ENCODE results near the gene PTCH1. TPM values are rescaled to one million over a fixed set of nuclear protein-coding genes. Genes with fewer than 3 reads are reported as not detected.
A peak's percentile ranks its signal among the peaks of the same experiment; 100 is the strongest.

PTCH1 gene
- 11.7 TPM for polyA plus RNA-seq (2013, experiment 1 of 2)
- polyA plus RNA-seq (2013, experiment 2 of 2), result 11.3 TPM

DNA sequence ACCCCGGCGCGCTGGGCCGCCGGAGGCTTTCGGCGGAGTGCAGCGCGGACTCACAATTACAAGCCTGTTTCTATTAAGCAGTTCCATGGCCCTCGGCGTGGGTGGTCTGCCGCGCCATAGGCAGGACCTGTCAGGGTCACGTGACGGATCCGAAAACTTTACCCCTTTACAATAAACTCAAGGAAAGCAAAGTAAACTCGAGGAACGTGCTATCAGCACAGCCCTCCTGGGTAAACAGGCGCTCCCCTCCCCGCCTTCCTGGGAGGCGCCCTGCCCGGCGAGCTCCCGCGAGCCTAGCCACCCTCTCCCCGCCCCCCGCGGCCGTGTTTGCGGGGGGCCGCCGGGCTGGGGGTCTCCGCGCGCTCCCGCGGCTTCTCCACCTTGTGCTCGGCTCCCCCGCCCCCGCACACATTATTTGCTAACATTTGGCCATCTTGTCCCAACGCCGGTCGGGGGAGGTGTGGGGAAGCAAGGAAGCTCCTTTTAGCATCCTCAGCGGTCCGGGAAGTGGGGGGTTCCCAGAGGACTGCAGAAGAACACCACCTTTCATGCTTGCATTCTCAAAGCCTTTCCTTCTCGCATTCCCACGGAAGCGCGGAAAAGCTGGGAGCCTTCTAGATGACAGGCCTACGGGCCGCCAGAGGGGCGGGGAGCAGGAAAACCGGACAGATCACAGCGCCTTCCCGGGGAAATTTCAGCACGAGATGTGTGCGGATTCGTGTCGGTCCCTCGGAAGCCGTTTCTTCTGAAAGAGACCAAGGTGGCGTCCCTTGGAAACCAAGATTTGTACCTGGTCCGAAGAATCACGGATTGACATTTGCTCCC is at the start of gene PTCH1:
Gene PTCH1 (minus strand): TSS at position 238 of the 825 bp plus-strand sequence.
- no peak within 1 kb of the TSS for H3K27ac ChIP-seq (ENCODE audit: low read depth, low read length)
- peak within 1 kb of the TSS; percentile 96 for H3K4me2 ChIP-seq (ENCODE audit: low read length)
- no peak within 1 kb of the TSS for H4K8ac ChIP-seq (ENCODE audit: low read depth, low read length)
- H2BK15ac ChIP-seq (replicated peaks; ENCODE audit: low read depth), result no peak within 1 kb of the TSS
- H3K23ac ChIP-seq (ENCODE audit: low read length), result peak within 1 kb of the TSS; percentile 75
- no peaks in the 10 kb centered on the region for H3K79me2 ChIP-seq (ENCODE audit: control insufficient read depth, insufficient read depth, low read length)
- peak within 1 kb of the TSS; percentile 58 for H3K9ac ChIP-seq (ENCODE audit: low read length)
- WGBS (ENCODE audit: extremely low coverage, insufficient coverage, low lambda C conversion rate), result no CpG with 5 or more reads among the region's 64 CpGs
- no peaks in the 10 kb centered on the region for H3K36me3 ChIP-seq (ENCODE audit: control insufficient read depth, insufficient read depth, low read length)
- H3K56ac ChIP-seq (ENCODE audit: low read length), result peak within 1 kb of the TSS; percentile 74
- H3K18ac ChIP-seq (ENCODE audit: low read length), result peak within 1 kb of the TSS; percentile 45
- no peak within 1 kb of the TSS for H2AK5ac ChIP-seq (ENCODE audit: low read length)
- no peak within 1 kb of the TSS for H4K5ac ChIP-seq (ENCODE audit: low read length)
- peak within 1 kb of the TSS; percentile 38 for H3K4me3 ChIP-seq (ENCODE audit: low read length)
- no peaks in the 10 kb centered on the region for H3K79me1 ChIP-seq (ENCODE audit: low read length)
- H3K4ac ChIP-seq (ENCODE audit: low read depth, low read length), result peak within 1 kb of the TSS; percentile 61
- no peak within 1 kb of the TSS for H2BK120ac ChIP-seq (ENCODE audit: low read depth, low read length)
- H3K4me1 ChIP-seq (ENCODE audit: control insufficient read depth, low read depth, low read length), result peaks cover 16% of the 10 kb centered on the region
- H3K27me3 ChIP-seq (ENCODE audit: insufficient read depth, low read length, poor library complexity), result peaks cover 28% of the 10 kb centered on the region
- peak; percentile 69 for DNase-seq
- no peak within 1 kb of the TSS for H2BK5ac ChIP-seq (ENCODE audit: low read length)

DNA sequence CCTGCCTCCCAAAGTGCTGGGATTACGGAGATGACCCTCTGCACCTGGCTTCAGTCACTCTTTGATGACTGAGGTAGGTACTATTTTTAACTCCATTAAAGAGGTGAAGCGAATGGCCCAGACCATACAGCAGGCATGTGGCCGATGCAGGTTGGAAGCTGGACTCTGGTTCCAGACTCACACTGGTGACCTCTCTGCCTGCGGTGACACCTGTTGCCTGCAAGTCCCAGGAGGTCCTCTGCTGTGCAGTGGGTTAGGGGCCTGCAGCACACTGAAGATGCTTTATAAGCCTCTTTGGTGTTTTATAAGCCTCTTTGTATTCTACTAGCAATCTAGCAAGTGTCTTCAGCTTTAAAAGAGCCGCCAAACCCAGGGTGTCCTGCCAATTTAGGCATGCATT is 49.2 kb upstream of the PTCH1 start:
- H3K9ac ChIP-seq (ENCODE audit: low read length), result no peak overlapping the region

DNA sequence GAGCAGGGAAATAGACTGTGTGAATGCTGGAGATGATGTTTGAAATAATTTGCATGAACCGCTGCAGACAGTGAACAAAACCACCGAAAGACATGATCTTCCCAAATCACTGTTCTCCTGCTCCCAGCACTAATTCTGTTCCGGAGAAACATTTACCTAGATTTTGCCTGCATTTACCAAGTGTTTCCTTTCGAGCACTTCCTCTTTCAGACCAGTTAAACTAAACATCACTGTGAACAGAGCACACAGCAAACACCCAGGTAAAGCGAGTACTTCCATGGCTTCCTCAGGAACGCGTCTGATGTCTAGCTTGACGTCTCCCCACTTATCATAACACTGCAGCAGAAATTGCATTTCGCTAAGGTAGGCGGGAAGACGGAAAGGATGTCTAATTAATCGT is 45.1 kb upstream of the PTCH1 start:
- no peak overlapping the region for H2AK5ac ChIP-seq (ENCODE audit: low read length)
- no peak overlapping the region for H3K4me2 ChIP-seq (ENCODE audit: low read length)
- no peak overlapping the region for H3K9ac ChIP-seq (ENCODE audit: low read length)
- H3K4me3 ChIP-seq (ENCODE audit: low read length), result no peak overlapping the region
- H3K18ac ChIP-seq (ENCODE audit: low read length), result no peak overlapping the region
- DNase-seq, result no peak
- H3K79me2 ChIP-seq (ENCODE audit: control insufficient read depth, insufficient read depth, low read length), result no peaks in the 10 kb centered on the region
- H3K27me3 ChIP-seq (ENCODE audit: insufficient read depth, low read length, poor library complexity), result no peaks in the 10 kb centered on the region
- no peaks in the 10 kb centered on the region for H3K36me3 ChIP-seq (ENCODE audit: control insufficient read depth, insufficient read depth, low read length)
- no peak overlapping the region for H2BK120ac ChIP-seq (ENCODE audit: low read depth, low read length)
- WGBS (ENCODE audit: extremely low coverage, insufficient coverage, low lambda C conversion rate), result no CpG with 5 or more reads among the region's 12 CpGs
- no peak overlapping the region for H2BK5ac ChIP-seq (ENCODE audit: low read length)
- H3K79me1 ChIP-seq (ENCODE audit: low read length), result no peaks in the 10 kb centered on the region
- H4K5ac ChIP-seq (ENCODE audit: low read length), result no peak overlapping the region
- H2BK15ac ChIP-seq (replicated peaks; ENCODE audit: low read depth), result no peak overlapping the region
- no peaks in the 10 kb centered on the region for H3K4me1 ChIP-seq (ENCODE audit: control insufficient read depth, low read depth, low read length)
- no peak overlapping the region for H3K4ac ChIP-seq (ENCODE audit: low read depth, low read length)
- H3K56ac ChIP-seq (ENCODE audit: low read length), result no peak overlapping the region
- H3K27ac ChIP-seq (ENCODE audit: low read depth, low read length), result no peak overlapping the region
- no peak overlapping the region for H4K8ac ChIP-seq (ENCODE audit: low read depth, low read length)
- no peak overlapping the region for H3K23ac ChIP-seq (ENCODE audit: low read length)

More for the DNA sequence above, 49.2 kb upstream of the PTCH1 start:
- no peak overlapping the region for H3K4ac ChIP-seq (ENCODE audit: low read depth, low read length)
- H2AK5ac ChIP-seq (ENCODE audit: low read length), result no peak overlapping the region
- WGBS (ENCODE audit: extremely low coverage, insufficient coverage, low lambda C conversion rate), result no CpG with 5 or more reads among the region's 5 CpGs
- no peak overlapping the region for H3K27ac ChIP-seq (ENCODE audit: low read depth, low read length)
- H3K4me3 ChIP-seq (ENCODE audit: low read length), result no peak overlapping the region
- H3K79me2 ChIP-seq (ENCODE audit: control insufficient read depth, insufficient read depth, low read length), result no peaks in the 10 kb centered on the region
- H2BK120ac ChIP-seq (ENCODE audit: low read depth, low read length), result no peak overlapping the region
- no peak overlapping the region for H4K5ac ChIP-seq (ENCODE audit: low read length)
- DNase-seq, result no peak
- H4K8ac ChIP-seq (ENCODE audit: low read depth, low read length), result no peak overlapping the region
- no peak overlapping the region for H3K18ac ChIP-seq (ENCODE audit: low read length)
- H3K23ac ChIP-seq (ENCODE audit: low read length), result no peak overlapping the region
- peaks cover 5% of the 10 kb centered on the region for H3K4me1 ChIP-seq (ENCODE audit: control insufficient read depth, low read depth, low read length)
- H3K27me3 ChIP-seq (ENCODE audit: insufficient read depth, low read length, poor library complexity), result no peaks in the 10 kb centered on the region
- no peaks in the 10 kb centered on the region for H3K36me3 ChIP-seq (ENCODE audit: control insufficient read depth, insufficient read depth, low read length)
- H2BK15ac ChIP-seq (replicated peaks; ENCODE audit: low read depth), result no peak overlapping the region
- no peak overlapping the region for H3K4me2 ChIP-seq (ENCODE audit: low read length)
- H3K79me1 ChIP-seq (ENCODE audit: low read length), result no peaks in the 10 kb centered on the region
- no peak overlapping the region for H2BK5ac ChIP-seq (ENCODE audit: low read length)
- no peak overlapping the region for H3K56ac ChIP-seq (ENCODE audit: low read length)

DNA sequence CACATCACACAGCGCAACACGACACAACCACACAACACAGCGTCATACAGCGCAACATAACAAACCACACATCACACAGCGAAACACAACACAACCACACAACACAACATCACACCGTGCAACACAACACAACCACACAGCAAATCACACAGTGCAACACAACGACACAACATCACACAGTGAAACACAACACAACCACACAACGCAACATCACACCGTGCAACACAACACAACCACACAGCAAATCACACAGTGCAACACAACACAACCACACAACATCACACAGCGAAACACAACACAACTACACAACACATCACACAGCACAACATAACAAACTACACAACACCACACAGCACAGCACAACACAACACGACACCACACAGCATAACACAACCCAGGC is 40.4 kb upstream of the PTCH1 start:
- Histone ChIP-seq H3K9ac (ENCODE audit: low read length) (no peak overlapping the region), H3K4me3 (ENCODE audit: low read length) (no peak overlapping the region), H3K27ac (ENCODE audit: low read depth, low read length) (no peak overlapping the region), H2AK5ac (ENCODE audit: low read length) (no peak overlapping the region), H3K4me1 (ENCODE audit: control insufficient read depth, low read depth, low read length) (peaks cover 2% of the 10 kb centered on the region), H3K4me2 (ENCODE audit: low read length) (no peak overlapping the region), H3K18ac (ENCODE audit: low read length) (no peak overlapping the region), H3K56ac (ENCODE audit: low read length) (no peak overlapping the region), H3K4ac (ENCODE audit: low read depth, low read length) (no peak overlapping the region), H4K8ac (ENCODE audit: low read depth, low read length) (no peak overlapping the region), H3K79me1 (ENCODE audit: low read length) (no peaks in the 10 kb centered on the region), H3K79me2 (ENCODE audit: control insufficient read depth, insufficient read depth, low read length) (no peaks in the 10 kb centered on the region), H3K36me3 (ENCODE audit: control insufficient read depth, insufficient read depth, low read length) (no peaks in the 10 kb centered on the region), H2BK5ac (ENCODE audit: low read length) (no peak overlapping the region), H2BK120ac (ENCODE audit: low read depth, low read length) (no peak overlapping the region), H4K5ac (ENCODE audit: low read length) (no peak overlapping the region), H2BK15ac (replicated peaks; ENCODE audit: low read depth) (no peak overlapping the region), H3K23ac (ENCODE audit: low read length) (no peak overlapping the region), H3K27me3 (ENCODE audit: insufficient read depth, low read length, poor library complexity) (peaks cover 3% of the 10 kb centered on the region)
- DNase-seq, result no peak
- WGBS (ENCODE audit: extremely low coverage, insufficient coverage, low lambda C conversion rate), result 100% methylated on average over 5 of the region's 11 CpGs

DNA sequence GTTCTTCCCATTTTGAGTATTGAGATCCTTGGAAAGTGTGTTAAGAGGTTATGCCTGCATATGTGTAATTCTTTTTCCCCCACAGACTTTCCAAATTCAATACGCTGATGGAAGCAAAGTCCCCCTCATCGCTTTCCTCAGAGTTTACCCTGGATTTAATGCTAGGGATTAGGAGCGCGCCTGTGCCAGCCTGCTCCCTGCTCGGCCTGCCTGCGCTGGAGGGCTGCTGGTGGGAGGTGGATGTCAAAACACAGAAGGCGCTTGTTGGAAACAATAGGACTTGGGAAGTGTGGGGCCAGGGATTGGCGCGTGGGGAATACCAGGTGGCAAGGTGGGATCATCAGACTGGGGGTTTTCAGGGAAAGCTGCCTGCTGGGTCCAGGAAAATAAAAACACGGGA is 39.8 kb upstream of the PTCH1 start:
- no peak overlapping the region for H4K8ac ChIP-seq (ENCODE audit: low read depth, low read length)
- H4K5ac ChIP-seq (ENCODE audit: low read length), result no peak overlapping the region
- H3K79me1 ChIP-seq (ENCODE audit: low read length), result no peaks in the 10 kb centered on the region
- no peak overlapping the region for H3K23ac ChIP-seq (ENCODE audit: low read length)
- no peak overlapping the region for H2BK120ac ChIP-seq (ENCODE audit: low read depth, low read length)
- H3K18ac ChIP-seq (ENCODE audit: low read length), result no peak overlapping the region
- no peaks in the 10 kb centered on the region for H3K79me2 ChIP-seq (ENCODE audit: control insufficient read depth, insufficient read depth, low read length)
- H3K9ac ChIP-seq (ENCODE audit: low read length), result no peak overlapping the region
- WGBS (ENCODE audit: extremely low coverage, insufficient coverage, low lambda C conversion rate), result no CpG with 5 or more reads among the region's 10 CpGs
- H2BK5ac ChIP-seq (ENCODE audit: low read length), result no peak overlapping the region
- DNase-seq, result no peak
- H3K4me3 ChIP-seq (ENCODE audit: low read length), result no peak overlapping the region
- H3K4me1 ChIP-seq (ENCODE audit: control insufficient read depth, low read depth, low read length), result peaks cover 4% of the 10 kb centered on the region
- H3K4me2 ChIP-seq (ENCODE audit: low read length), result no peak overlapping the region
- H3K4ac ChIP-seq (ENCODE audit: low read depth, low read length), result no peak overlapping the region
- H3K27me3 ChIP-seq (ENCODE audit: insufficient read depth, low read length, poor library complexity), result peaks cover 3% of the 10 kb centered on the region
- H2BK15ac ChIP-seq (replicated peaks; ENCODE audit: low read depth), result no peak overlapping the region
- H3K56ac ChIP-seq (ENCODE audit: low read length), result no peak overlapping the region
- no peak overlapping the region for H2AK5ac ChIP-seq (ENCODE audit: low read length)
- H3K27ac ChIP-seq (ENCODE audit: low read depth, low read length), result no peak overlapping the region
- H3K36me3 ChIP-seq (ENCODE audit: control insufficient read depth, insufficient read depth, low read length), result no peaks in the 10 kb centered on the region

Data from mesendoderm (in vitro differentiated cells).